ENCODE measurements around the gene COL23A1. TPM values are rescaled to one million over a fixed set of nuclear protein-coding genes. Genes with fewer than 3 reads are reported as not detected.

COL23A1 gene
- polyA plus RNA-seq, 1 donor (not counting 4 experiments of a cell fraction or from before 2014, with no cell fraction given) = not detected

- DNase-seq (ENCODE audit: low read depth, low spot score) (no peak), FAIRE-seq (no peak)
- Histone ChIP-seq H3K4me3 (ENCODE audit: control insufficient read depth in 2 of 3, extremely low read depth in 1 of 3, insufficient read depth in 2 of 3, low read depth in 1 of 3, low read length in 3 of 3) (no peak overlapping the region), H3K79me2 (ENCODE audit: control insufficient read depth, insufficient read depth, low read length) (no peaks in the 10 kb centered on the region), H3K9ac (ENCODE audit: control insufficient read depth, extremely low read depth, insufficient read depth, low read length) (no peak overlapping the region), H3K27ac (ENCODE audit: control insufficient read depth, insufficient read depth, low read length) (no peak overlapping the region), H3K4me2 (ENCODE audit: control insufficient read depth, extremely low read depth, insufficient read depth, low read depth, low read length) (no peak overlapping the region), H2AFZ (ENCODE audit: control insufficient read depth, low read length) (no peak overlapping the region), H3K9me1 (ENCODE audit: control insufficient read depth, extremely low read depth, insufficient read depth, low read length) (no peaks in the 10 kb centered on the region), H3K4me1 (ENCODE audit: control insufficient read depth, extremely low read depth, insufficient read depth, low read length) (no peaks in the 10 kb centered on the region), H3K36me3 (ENCODE audit: control insufficient read depth in 2 of 2, extremely low read depth in 1 of 2, insufficient read depth in 2 of 2, low read length in 2 of 2) (no peaks in the 10 kb centered on the region), H3K27me3 (ENCODE audit: control insufficient read depth, extremely low read depth, insufficient read depth, low read length) (no peaks in the 10 kb centered on the region), H3K9me3 (ENCODE audit: control insufficient read depth, low read depth, low read length) (no peaks in the 10 kb centered on the region), H4K20me1 (ENCODE audit: control insufficient read depth, extremely low read depth, insufficient read depth, low read length) (no peaks in the 10 kb centered on the region)
- dilution Hi-C loops (cut with MboI; ENCODE audit: extremely low pct_ligation_motif_present, low sequenced_read_pairs) = no loop called here
- TF ChIP-seq EZH2 (IDR thresholded peaks at IDR 0.05; ENCODE audit: low read length) = no peak
- TF ChIP-seq, protein P1, sequence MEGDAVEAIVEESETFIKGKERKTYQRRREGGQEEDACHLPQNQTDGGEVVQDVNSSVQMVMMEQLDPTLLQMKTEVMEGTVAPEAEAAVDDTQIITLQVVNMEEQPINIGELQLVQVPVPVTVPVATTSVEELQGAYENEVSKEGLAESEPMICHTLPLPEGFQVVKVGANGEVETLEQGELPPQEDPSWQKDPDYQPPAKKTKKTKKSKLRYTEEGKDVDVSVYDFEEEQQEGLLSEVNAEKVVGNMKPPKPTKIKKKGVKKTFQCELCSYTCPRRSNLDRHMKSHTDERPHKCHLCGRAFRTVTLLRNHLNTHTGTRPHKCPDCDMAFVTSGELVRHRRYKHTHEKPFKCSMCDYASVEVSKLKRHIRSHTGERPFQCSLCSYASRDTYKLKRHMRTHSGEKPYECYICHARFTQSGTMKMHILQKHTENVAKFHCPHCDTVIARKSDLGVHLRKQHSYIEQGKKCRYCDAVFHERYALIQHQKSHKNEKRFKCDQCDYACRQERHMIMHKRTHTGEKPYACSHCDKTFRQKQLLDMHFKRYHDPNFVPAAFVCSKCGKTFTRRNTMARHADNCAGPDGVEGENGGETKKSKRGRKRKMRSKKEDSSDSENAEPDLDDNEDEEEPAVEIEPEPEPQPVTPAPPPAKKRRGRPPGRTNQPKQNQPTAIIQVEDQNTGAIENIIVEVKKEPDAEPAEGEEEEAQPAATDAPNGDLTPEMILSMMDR (optimal IDR thresholded peaks at IDR 0.05 in 1 of 3, IDR thresholded peaks at IDR 0.05 in 1 of 3, conservative IDR thresholded peaks at IDR 0.05 in 1 of 3; ENCODE audit: extremely low read depth in 1 of 3, insufficient read depth in 2 of 3, low read length in 3 of 3) = no peak
Measured at GRCh38 chr5:178504340-178504960, 85.7 kb downstream of the COL23A1 start.

DNA sequence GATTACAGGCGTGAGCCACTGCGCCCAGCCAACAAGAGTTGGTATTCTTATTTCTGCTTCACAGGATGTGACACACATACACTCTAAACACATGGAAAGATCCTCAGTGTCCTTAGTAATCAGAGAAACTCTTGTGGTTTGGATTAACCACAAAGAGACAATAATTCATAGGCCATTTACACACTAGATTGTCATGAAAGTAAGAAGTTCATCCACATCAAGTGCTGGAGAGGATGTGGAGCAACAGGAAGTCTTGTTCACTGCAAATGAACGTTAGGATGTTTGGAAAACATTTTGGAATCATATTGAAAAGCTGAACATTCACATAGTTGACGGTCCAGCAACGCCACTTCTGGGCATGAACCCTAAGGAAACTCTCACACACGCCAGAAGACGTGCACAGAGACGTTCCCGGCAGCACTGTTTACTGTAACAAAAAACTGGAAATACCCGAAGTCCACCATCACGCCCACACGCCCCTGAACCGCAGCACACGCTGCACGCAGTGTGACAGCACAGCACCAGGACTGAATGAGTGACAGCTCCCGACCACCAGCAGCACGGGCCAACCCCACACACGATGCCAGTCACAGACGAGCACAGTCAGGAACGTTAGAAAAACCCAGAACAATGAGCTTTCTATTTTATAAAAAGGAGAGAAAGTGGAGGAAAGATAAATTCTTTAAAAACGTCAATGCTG lies 87.6 kb downstream of the COL23A1 start:
- FAIRE-seq = no peak
- Histone ChIP-seq H3K27me3 (ENCODE audit: control insufficient read depth, extremely low read depth, insufficient read depth, low read length) (no peaks in the 10 kb centered on the region), H3K27ac (ENCODE audit: control insufficient read depth, insufficient read depth, low read length) (no peak overlapping the region), H3K4me3 (ENCODE audit: control insufficient read depth in 2 of 3, extremely low read depth in 1 of 3, insufficient read depth in 2 of 3, low read depth in 1 of 3, low read length in 3 of 3) (no peak overlapping the region), H3K4me1 (ENCODE audit: control insufficient read depth, extremely low read depth, insufficient read depth, low read length) (no peaks in the 10 kb centered on the region), H3K9ac (ENCODE audit: control insufficient read depth, extremely low read depth, insufficient read depth, low read length) (no peak overlapping the region), H2AFZ (ENCODE audit: control insufficient read depth, low read length) (no peak overlapping the region), H3K9me1 (ENCODE audit: control insufficient read depth, extremely low read depth, insufficient read depth, low read length) (no peaks in the 10 kb centered on the region), H4K20me1 (ENCODE audit: control insufficient read depth, extremely low read depth, insufficient read depth, low read length) (no peaks in the 10 kb centered on the region), H3K36me3 (ENCODE audit: control insufficient read depth in 2 of 2, extremely low read depth in 1 of 2, insufficient read depth in 2 of 2, low read length in 2 of 2) (no peaks in the 10 kb centered on the region), H3K4me2 (ENCODE audit: control insufficient read depth, extremely low read depth, insufficient read depth, low read depth, low read length) (no peak overlapping the region), H3K79me2 (ENCODE audit: control insufficient read depth, insufficient read depth, low read length) (no peaks in the 10 kb centered on the region), H3K9me3 (ENCODE audit: control insufficient read depth, low read depth, low read length) (no peaks in the 10 kb centered on the region)
- TF ChIP-seq, protein P1 (optimal IDR thresholded peaks at IDR 0.05 in 1 of 3, IDR thresholded peaks at IDR 0.05 in 1 of 3, conservative IDR thresholded peaks at IDR 0.05 in 1 of 3; ENCODE audit: extremely low read depth in 1 of 3, insufficient read depth in 2 of 3, low read length in 3 of 3) = no peak
- TF ChIP-seq EZH2 (IDR thresholded peaks at IDR 0.05; ENCODE audit: low read length) = no peak
- no peak for DNase-seq (ENCODE audit: low read depth, low spot score)
- dilution Hi-C loops (cut with MboI; ENCODE audit: extremely low pct_ligation_motif_present, low sequenced_read_pairs) = no loop called here
